PFSK-1 (cell line): ENCODE data around the gene APOH.

Experiments
- FOXP2 ChIP-seq: optimal IDR thresholded peaks from 2 replicates; pipeline ENCODE3; 2011; ENCODE audit warnings: borderline replicate concordance, control low read depth, inconsistent platforms; ENCODE audit not compliant: insufficient read depth; ENCODE audit errors: extremely low read length, extremely low read depth
- POLR2AphosphoS5 ChIP-seq: IDR thresholded peaks from 2 replicates; pipeline ENCODE4 v1.6.1; 2012; ENCODE audit warnings: low read depth, mild to moderate bottlenecking, control low read depth, low read length, moderate library complexity
- SIN3A ChIP-seq: IDR thresholded peaks from 2 replicates; pipeline ENCODE4 v1.6.1; 2012; ENCODE audit warnings: mild to moderate bottlenecking, low read length, moderate library complexity, borderline replicate concordance; ENCODE audit not compliant: insufficient read depth
- TAF1 ChIP-seq: IDR thresholded peaks from 2 replicates; pipeline ENCODE4 v1.6.1; 2012; ENCODE audit warnings: low read length, control low read depth, borderline replicate concordance; ENCODE audit not compliant: insufficient read depth
- TF ChIP-seq, protein P1 (sequence below), 2 experiments: IDR thresholded peaks; 2 replicates each; pipeline versions ENCODE4 v1.6.1 to v1.8.0; 2011 to 2012; ENCODE audit warnings: low read depth in 2 of 2, low read length in 2 of 2, control low read depth in 1 of 2, inconsistent platforms in 1 of 2, mild to moderate bottlenecking in 1 of 2, moderate library complexity in 1 of 2; ENCODE audit not compliant: insufficient read depth in 1 of 2

Gene APOH

DNA sequence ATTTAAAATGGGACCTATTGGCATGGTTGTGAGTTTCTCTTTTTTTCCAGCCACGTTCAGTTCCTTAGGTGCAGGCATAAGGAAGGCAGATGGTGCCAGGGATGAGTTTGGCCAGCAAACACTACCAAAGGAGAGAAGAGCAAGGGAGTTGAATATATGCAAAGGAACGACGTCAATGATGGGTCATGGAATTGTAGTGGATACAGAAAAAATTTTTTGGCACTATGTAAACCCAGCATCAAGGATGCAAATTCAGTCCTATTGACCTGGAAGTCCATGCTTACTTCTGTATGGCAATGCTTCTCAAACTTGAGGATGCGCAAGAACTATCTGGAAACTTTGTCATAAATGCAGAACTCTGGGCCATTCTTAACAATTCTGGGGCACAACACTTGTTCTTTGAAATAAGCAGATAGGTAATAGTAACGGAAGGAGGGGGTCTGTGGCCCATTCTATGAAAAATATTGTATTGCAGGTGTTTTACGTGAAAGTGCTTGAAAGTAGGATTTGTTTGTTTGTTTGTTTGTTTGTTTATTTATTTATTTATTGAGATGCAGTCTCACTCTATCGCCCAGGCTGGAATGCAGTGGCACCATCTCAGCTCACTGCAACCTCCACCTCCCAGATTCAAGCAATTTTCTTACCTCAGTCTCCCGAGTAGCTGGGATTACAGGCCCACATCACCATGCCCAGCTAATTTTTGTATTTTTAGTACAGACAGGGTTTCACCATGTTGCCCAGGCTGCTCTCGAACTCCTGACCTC lies 18.0 kb downstream of the APOH start:
- TF ChIP-seq SIN3A (no peak), POLR2AphosphoS5 (no peak), FOXP2 (no peak), TAF1 (no peak)
- TF ChIP-seq, protein P1, sequence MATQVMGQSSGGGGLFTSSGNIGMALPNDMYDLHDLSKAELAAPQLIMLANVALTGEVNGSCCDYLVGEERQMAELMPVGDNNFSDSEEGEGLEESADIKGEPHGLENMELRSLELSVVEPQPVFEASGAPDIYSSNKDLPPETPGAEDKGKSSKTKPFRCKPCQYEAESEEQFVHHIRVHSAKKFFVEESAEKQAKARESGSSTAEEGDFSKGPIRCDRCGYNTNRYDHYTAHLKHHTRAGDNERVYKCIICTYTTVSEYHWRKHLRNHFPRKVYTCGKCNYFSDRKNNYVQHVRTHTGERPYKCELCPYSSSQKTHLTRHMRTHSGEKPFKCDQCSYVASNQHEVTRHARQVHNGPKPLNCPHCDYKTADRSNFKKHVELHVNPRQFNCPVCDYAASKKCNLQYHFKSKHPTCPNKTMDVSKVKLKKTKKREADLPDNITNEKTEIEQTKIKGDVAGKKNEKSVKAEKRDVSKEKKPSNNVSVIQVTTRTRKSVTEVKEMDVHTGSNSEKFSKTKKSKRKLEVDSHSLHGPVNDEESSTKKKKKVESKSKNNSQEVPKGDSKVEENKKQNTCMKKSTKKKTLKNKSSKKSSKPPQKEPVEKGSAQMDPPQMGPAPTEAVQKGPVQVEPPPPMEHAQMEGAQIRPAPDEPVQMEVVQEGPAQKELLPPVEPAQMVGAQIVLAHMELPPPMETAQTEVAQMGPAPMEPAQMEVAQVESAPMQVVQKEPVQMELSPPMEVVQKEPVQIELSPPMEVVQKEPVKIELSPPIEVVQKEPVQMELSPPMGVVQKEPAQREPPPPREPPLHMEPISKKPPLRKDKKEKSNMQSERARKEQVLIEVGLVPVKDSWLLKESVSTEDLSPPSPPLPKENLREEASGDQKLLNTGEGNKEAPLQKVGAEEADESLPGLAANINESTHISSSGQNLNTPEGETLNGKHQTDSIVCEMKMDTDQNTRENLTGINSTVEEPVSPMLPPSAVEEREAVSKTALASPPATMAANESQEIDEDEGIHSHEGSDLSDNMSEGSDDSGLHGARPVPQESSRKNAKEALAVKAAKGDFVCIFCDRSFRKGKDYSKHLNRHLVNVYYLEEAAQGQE (IDR thresholded peaks at IDR 0.05; ENCODE audit: insufficient read depth in 1 of 2, low read depth in 2 of 2, low read length in 2 of 2): no peak

GRCh38 chr17:66210208-66210574 lies 19.0 kb downstream of the APOH start:
- TF ChIP-seq, protein P1 (IDR thresholded peaks at IDR 0.05; ENCODE audit: insufficient read depth in 1 of 2, low read depth in 2 of 2, low read length in 2 of 2): no peak
- no peak for TF ChIP-seq TAF1
- no peak for TF ChIP-seq FOXP2

- TF ChIP-seq POLR2AphosphoS5: no peak
- no peak for TF ChIP-seq TAF1
- no peak for TF ChIP-seq SIN3A
- no peak for TF ChIP-seq FOXP2
- TF ChIP-seq, protein P1 (IDR thresholded peaks at IDR 0.05; ENCODE audit: insufficient read depth in 1 of 2, low read depth in 2 of 2, low read length in 2 of 2): no peak
Observed at GRCh38 chr17:66207936-66208335, 21.3 kb downstream of the APOH start.

GRCh38 chr17:66203274-66204015 lies 25.8 kb downstream of the APOH start:
- TF ChIP-seq FOXP2 (no peak), SIN3A (no peak), TAF1 (no peak), POLR2AphosphoS5 (no peak)
- TF ChIP-seq, protein P1 (IDR thresholded peaks at IDR 0.05; ENCODE audit: insufficient read depth in 1 of 2, low read depth in 2 of 2, low read length in 2 of 2): no peak
